ENCODE measurements around the gene SLC26A9.
"Not testable (repeated sequence)": the region's sequence is repeated elsewhere in the genome, so short reads cannot be mapped to it uniquely, and the experiment has no call there.

SLC26A9 gene

GRCh38 chr1:205891481-205891880, 51.8 kb downstream of the SLC26A9 start:
- DNase-seq (ENCODE audit: low read depth in 3 of 3): not testable (repeated sequence)

GRCh38 chr1:205890631-205891030, 52.6 kb downstream of the SLC26A9 start:
- not testable (repeated sequence) for DNase-seq (ENCODE audit: low read depth in 3 of 3)

DNA sequence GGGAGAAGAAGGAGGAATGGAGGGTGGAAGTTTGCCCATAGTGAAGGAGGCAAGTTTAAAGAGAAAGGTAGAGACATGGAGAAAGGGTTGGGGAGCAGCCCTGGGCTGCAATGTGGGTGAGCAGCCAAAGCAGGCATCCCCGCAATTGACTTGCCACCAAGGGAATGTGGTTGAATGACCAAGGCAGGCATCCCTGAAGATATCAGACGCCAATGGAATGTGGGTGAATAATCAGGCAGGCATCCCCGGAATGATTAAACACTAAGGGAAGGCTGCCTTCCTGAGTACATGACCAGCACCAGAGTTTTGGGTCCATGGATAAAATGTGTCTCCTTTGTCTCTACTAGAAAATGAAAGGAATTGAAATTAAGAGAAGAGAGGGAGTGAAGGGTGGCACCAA, 53.5 kb downstream of the SLC26A9 start:
- DNase-seq (ENCODE audit: low read depth in 3 of 3): not testable (repeated sequence)

DNA sequence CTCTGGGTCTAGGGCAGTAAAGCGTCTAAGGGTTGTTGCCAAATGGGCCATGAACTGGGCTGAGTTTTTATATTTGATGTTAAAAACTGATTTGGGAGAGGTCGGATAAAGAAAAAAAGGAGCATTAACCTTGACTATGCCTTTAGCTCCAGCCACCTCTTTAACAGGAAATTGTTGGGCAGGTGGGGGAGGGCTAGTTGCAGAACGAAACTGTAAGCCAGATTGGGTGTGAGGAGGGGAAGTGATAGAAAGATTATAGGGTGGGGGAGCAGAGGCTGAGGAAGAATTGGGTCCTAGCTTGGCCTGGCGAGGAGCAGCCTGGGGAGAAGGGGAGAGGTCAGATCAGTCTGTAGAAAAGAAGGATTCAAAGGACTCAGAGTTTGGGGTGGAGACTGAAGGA, 54.2 kb downstream of the SLC26A9 start:
- not testable (repeated sequence) for DNase-seq (ENCODE audit: low read depth in 3 of 3)

DNA sequence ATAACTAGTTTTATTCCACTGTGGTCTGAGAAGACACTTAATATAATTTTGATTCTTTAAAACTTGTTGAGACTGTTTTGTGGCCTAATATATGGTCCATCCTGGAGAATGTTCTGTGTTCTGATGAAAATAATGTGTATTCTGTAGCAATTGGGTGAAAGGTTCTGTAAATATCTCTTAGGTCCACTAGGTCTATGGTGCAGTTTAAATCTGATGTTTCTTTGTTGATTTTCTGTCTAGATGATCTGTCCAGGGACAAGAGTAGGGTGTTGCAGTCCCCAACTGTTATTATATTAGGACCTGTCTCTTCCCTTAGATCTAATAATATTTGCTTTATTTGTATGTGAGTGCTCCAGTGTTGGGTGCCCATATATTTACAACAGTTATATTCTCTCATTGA, 59.5 kb downstream of the SLC26A9 start:
- no peak for DNase-seq (ENCODE audit: low read depth in 3 of 3)

DNA sequence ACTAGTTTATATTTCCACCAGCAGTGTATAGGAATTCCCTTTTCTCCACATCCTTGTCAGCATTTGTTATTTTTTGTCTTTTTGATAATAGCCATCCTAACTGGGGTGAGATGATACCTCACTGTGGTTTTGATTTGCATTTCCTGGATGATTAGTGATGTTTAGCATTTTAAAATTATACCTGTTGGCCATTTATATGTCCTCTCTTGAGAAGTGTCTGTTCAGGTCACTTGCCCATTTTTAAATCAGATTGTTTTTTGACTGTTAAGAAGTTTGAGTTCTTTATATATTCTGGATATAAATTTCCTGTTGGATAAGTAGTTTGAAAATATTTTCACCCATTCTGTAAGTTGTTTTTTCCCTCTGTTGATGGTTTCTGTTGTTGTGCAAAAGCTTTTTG, 62.3 kb downstream of the SLC26A9 start:
- DNase-seq (ENCODE audit: low read depth in 3 of 3): no peak

DNA sequence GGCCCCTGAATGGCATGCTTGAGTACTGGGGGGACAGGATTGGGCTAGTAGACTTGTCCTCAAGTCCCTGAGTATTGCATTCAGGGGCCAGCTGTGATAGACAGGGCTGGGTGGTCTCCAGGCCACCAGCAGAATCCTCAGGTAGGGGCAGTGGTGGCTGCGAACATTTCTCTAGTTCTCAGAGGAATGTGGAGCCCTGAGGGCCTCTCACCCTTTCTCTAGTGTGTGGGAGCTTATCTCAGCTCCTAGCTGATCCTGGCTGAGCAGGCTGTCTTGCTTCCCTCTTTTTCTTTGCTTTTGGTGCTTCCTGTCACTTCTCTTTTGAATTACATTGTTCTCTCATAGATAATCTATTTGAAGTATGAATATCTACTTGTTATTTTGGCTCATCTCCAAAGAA, 63.3 kb downstream of the SLC26A9 start:
- no peak for DNase-seq (ENCODE audit: low read depth in 3 of 3)

DNA sequence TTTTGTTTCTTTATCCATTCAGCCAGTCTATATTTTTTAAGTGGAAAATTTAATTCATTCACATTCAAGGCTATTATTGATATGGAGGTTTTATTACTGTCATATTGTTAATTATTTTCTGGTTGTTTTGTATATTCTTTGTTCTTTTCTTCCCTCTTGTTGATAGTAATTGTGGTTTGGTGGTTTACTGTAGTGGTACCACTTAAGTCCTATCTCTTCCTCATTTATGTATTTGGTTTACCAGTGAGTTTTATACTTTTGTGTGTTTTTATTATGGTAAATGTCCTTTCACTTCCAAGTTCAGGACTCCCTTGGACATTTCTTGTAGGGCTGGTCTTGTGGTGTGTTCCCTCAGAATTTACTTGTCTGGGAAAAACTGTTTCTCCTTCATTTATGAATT, 65.2 kb downstream of the SLC26A9 start:
- DNase-seq (ENCODE audit: low read depth in 3 of 3): no peak

DNA sequence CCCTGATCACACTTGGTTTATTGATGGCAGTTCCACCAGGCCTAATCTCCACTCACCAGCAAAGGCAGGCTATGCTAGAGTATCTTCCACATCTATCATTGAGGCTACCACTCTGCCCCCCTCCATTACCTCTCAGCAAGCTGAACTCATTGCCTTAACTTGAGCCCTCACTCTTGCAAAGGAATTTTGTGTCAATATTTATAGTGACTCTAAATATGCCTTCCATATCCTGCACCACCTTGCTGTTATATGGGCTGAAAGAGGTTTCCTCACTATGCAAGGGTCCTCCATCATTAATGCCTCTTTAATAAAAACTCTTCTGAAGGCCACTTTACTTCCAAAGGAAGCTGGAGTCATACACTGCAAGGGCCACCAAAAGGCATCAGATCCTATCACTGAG, 70.1 kb downstream of the SLC26A9 start:
- not testable (repeated sequence) for DNase-seq (ENCODE audit: low read depth in 3 of 3)

GRCh38 chr1:205870236-205870635, 73.0 kb downstream of the SLC26A9 start:
- no peak for DNase-seq (ENCODE audit: low read depth in 3 of 3)
